ENCODE results near the gene ARID3B.

ARID3B gene

DNA sequence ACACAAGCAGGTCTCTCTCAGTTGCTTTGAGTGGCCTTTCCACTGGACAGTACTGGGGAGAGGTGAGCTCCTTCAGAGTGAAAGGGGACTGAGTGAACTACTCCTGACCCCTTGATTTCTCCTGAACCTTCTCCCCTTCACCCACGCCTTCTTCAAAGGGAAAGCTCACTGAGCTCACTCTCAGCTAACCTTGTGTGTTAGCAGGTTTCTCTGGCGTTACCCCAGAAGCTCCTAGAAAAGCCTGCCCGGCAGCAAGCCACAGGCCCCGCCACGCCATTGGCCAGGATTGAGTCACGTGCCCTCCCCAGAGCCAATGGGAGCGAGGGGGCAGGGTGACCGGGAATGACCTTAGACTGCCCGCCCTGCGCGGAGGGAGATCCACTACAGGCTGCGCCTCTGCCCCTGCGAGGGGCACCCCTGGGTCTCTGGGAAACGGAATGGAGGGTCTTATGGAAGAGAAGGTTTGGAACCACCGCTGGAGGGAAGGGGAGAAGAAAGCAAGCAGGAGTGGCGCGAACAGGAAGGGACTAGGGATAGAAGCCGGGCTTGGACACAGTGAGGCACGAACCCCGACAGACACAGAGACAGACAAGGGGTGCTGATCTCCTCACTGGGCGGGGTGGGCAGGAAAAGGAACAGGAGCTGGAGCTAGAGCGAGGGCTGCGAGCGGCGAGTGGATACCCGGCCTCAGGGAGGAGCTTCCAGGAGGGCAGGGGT lies 57.3 kb downstream of the ARID3B start:
- peaks cover 6% of the 10 kb centered on the region for H3K36me3 ChIP-seq (ENCODE audit: control insufficient read depth, insufficient read depth, low read length)
- peaks cover 11% of the 10 kb centered on the region for H3K4me1 ChIP-seq (ENCODE audit: control insufficient read depth, insufficient read depth, low read length)
- H3K4me3 ChIP-seq (ENCODE audit: low read length) = peak overlapping the region; percentile 100
- peak overlapping the region; percentile 99 for H3K9ac ChIP-seq (ENCODE audit: low read length)
- H3K27me3 ChIP-seq (ENCODE audit: control insufficient read depth, insufficient read depth, low read length) = no peaks in the 10 kb centered on the region
- peak overlapping the region; percentile 92 for H3K27ac ChIP-seq (ENCODE audit: low read depth, low read length)

DNA sequence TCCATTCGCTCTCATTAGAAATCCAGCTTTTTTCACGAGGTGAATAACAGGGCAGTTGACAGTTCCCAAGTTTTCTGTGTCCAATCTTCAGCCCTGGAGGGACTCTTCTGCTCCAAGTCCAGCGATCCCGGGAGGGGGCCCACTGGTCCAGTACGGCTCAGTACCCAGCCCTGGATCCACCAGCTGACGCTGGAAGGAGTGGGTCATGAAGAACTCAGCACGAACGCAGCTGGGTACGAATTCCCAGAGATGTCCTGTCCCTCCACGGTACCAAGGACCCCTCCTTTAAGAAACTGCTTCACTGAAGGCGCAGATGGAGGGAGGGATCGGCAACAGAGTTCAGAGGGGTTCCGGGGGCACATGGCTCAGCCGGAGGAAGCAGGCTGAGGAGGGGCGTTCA lies 58.1 kb downstream of the ARID3B start:
- Histone ChIP-seq H3K9ac (ENCODE audit: low read length) (peak overlapping the region; percentile 99), H3K27ac (ENCODE audit: low read depth, low read length) (peak overlapping the region; percentile 92), H3K27me3 (ENCODE audit: control insufficient read depth, insufficient read depth, low read length) (no peaks in the 10 kb centered on the region), H3K36me3 (ENCODE audit: control insufficient read depth, insufficient read depth, low read length) (peaks cover 5% of the 10 kb centered on the region), H3K4me3 (ENCODE audit: low read length) (peak overlapping the region; percentile 100), H3K4me1 (ENCODE audit: control insufficient read depth, insufficient read depth, low read length) (peaks cover 11% of the 10 kb centered on the region)

DNA sequence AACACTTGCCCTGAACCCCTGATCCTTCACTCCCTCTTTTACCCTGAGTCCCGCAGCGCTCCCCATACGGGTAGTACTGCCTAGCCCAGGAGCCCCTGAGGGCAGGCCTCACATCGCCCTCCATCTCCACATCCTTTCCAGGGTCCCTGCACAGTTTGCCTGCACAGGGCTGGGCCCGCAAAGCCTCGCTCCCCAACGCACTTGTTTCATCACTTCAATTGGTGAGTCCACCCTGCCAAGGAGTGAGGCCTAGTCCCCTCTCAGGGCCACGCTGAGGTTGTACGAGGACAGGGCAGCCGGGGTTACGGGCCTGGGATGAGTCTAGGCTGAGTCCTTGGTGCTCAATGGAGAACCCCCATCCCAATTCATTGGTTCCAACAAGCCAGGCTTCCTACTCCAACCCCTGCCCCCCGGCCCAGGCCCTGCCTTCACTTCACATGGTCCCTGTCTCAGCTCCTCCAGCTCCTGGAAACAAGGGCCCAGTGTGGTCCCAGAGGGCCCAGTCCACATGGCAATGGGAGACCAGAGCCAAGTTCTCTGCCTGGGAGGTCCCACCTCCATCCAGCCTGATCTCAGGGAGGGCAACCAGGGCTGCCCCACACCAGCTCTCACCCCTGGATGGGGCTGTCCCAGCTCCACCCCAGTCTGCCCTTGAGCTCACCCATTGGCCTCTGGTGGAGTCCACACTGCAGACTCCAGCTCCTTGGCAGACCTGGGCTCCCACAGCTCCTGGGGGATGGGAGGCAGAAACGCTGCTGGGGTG lies 62.2 kb downstream of the ARID3B start:
- H3K9ac ChIP-seq (ENCODE audit: low read length) = no peak overlapping the region
- no peaks in the 10 kb centered on the region for H3K36me3 ChIP-seq (ENCODE audit: control insufficient read depth, insufficient read depth, low read length)
- H3K4me1 ChIP-seq (ENCODE audit: control insufficient read depth, insufficient read depth, low read length) = peaks cover 8% of the 10 kb centered on the region
- no peaks in the 10 kb centered on the region for H3K27me3 ChIP-seq (ENCODE audit: control insufficient read depth, insufficient read depth, low read length)
- no peak overlapping the region for H3K27ac ChIP-seq (ENCODE audit: low read depth, low read length)
- H3K4me3 ChIP-seq (ENCODE audit: low read length) = no peak overlapping the region

DNA sequence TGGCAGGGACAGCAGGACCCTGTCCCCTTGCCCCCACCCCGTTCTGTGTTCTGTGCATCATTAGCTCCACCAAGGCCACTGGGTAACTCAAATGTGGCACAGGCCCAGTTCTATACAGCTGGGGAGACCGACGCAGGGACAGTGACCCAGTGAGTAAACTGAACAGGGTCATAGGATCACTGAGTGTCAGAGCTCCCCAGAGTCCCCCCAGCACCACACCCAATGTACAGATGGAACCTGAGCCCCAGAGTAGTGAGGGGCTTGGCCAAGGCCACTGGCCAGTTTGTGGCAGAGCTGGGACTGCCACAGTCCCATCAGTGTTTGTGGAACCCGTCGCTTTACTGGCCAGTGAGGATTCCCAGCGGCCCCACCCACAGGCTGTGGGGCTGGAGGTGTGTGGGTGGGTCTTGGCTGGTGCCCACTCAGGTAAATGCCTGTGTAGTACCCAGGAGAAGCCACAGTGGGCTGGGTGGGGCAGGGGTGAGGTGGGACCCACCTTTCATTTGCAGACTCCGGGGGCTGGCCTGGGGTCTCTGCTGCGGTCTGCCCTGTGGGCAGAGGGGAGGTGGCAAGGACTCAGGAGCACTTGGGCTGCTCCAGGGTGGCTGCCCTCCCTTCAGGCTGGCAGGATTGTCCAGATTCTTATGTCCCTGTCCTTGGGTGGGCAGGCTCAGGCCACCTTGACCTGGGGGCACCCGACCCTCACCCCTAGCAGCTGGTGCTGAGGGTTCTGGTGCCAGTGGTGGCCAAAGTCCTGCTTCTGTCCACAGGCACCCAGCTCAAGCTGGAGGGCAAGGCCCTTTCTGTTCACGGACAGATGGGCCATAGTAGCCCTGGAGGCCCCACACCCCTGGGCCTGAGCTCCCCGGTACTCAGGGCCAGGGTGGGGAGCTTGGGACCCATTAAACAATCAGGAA lies 63.0 kb downstream of the ARID3B start:
- Histone ChIP-seq H3K27ac (ENCODE audit: low read depth, low read length) (no peak overlapping the region), H3K36me3 (ENCODE audit: control insufficient read depth, insufficient read depth, low read length) (no peaks in the 10 kb centered on the region), H3K4me3 (ENCODE audit: low read length) (no peak overlapping the region), H3K27me3 (ENCODE audit: control insufficient read depth, insufficient read depth, low read length) (no peaks in the 10 kb centered on the region), H3K4me1 (ENCODE audit: control insufficient read depth, insufficient read depth, low read length) (peaks cover 8% of the 10 kb centered on the region), H3K9ac (ENCODE audit: low read length) (no peak overlapping the region)

DNA sequence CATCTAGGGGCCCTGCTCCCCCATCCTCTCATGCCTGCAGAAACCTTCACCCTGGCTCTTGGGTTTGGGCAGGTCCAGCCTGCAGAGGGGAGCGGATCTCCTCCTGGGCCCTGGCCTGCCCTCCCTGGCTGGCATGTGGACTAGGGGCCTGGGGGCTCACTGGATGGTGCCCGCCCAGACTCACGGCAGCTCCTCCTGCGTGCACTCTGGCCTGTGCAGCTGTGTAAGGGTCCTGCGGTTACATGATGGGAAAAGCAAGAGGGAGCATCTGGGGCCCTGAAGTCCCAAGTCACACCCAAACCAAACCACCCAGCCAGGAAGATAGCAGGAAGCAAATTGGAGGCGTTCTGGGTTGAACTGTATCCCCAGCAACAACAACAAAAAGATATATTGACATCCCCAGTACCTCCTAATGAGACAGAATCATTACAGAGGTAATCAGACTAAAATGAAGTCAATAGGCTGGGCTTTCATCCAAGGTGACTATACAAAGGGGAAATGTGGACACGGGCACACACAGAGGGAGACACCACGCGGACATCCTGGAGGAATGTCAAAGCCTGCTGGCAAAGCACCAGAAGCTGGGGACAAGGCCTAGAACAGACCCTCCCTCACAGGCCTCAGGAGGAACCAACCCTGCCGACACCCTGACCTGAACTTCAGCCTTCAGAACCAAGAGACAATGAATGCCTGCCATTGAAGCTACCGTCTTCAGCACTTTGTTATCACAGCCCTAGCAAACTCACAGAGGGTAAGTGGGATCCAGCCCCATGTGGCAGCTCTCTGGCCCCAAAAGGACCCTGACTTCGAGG lies 64.2 kb downstream of the ARID3B start:
- Histone ChIP-seq H3K27me3 (ENCODE audit: control insufficient read depth, insufficient read depth, low read length) (no peaks in the 10 kb centered on the region), H3K4me3 (ENCODE audit: low read length) (no peak overlapping the region), H3K9ac (ENCODE audit: low read length) (no peak overlapping the region), H3K36me3 (ENCODE audit: control insufficient read depth, insufficient read depth, low read length) (no peaks in the 10 kb centered on the region), H3K4me1 (ENCODE audit: control insufficient read depth, insufficient read depth, low read length) (no peaks in the 10 kb centered on the region), H3K27ac (ENCODE audit: low read depth, low read length) (no peak overlapping the region)

DNA sequence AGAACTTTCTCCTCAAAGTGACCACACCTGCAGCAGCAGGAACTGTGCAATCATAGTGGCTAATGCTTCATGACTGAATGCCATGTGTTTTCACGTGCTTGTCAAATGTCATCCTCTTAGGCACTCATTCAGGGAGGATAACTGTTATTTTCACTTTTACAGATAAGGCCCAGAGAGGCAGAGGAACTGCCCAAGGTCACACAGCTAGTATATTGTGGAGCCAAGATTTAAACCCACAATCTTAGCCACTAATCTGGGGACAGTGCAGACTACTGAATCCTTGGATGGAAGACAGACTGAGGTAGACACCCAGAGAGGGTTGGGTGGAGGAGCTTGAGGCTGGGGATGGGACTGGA lies 64.8 kb downstream of the ARID3B start:
- Histone ChIP-seq H3K36me3 (ENCODE audit: control insufficient read depth, insufficient read depth, low read length) (no peaks in the 10 kb centered on the region), H3K4me1 (ENCODE audit: control insufficient read depth, insufficient read depth, low read length) (no peaks in the 10 kb centered on the region), H3K27me3 (ENCODE audit: control insufficient read depth, insufficient read depth, low read length) (no peaks in the 10 kb centered on the region), H3K27ac (ENCODE audit: low read depth, low read length) (no peak overlapping the region), H3K9ac (ENCODE audit: low read length) (no peak overlapping the region), H3K4me3 (ENCODE audit: low read length) (no peak overlapping the region)

DNA sequence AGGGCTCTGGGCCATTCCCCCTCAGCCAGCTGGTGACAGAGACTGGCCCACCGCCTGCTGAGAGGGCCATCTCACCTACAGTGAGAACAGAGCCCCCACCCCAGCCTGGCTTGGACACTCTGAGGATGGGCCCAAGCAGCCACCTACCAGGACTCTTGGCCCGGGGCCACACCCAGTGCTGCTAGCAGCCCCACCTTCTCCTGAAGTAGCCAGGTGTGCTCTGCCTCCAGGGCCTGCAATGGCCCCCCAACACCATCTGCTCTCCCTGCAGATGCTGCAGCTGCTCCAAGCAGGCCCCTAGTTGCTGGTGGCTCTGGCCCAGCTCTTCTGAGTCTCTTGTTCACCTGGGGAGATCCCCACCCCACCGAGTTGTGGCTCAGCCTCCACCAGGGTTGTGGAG lies 67.8 kb downstream of the ARID3B start:
- no peaks in the 10 kb centered on the region for H3K36me3 ChIP-seq (ENCODE audit: control insufficient read depth, insufficient read depth, low read length)
- H3K4me1 ChIP-seq (ENCODE audit: control insufficient read depth, insufficient read depth, low read length) = no peaks in the 10 kb centered on the region

DNA sequence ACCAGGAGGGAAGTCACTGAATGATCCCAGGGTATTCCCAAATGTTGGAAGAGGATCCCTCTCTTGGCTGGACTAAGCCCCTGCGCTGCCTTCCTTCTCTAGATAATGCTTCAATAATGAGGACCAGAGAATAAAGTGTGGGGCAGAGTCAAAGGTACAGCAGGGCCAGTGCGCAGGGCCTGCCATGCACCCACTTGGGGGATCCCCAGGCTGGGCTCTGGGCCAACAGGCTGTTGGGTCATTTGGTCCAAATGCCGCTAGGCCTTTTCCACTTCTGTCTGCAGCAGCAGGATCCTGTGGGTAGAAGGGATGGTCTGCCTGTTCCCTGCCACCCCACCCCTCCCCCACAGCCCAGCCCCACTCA lies 68.9 kb downstream of the ARID3B start:
- H3K9ac ChIP-seq (ENCODE audit: low read length) = no peak overlapping the region
- H3K36me3 ChIP-seq (ENCODE audit: control insufficient read depth, insufficient read depth, low read length) = no peaks in the 10 kb centered on the region
- no peak overlapping the region for H3K4me3 ChIP-seq (ENCODE audit: low read length)
- H3K4me1 ChIP-seq (ENCODE audit: control insufficient read depth, insufficient read depth, low read length) = no peaks in the 10 kb centered on the region
- no peak overlapping the region for H3K27ac ChIP-seq (ENCODE audit: low read depth, low read length)
- H3K27me3 ChIP-seq (ENCODE audit: control insufficient read depth, insufficient read depth, low read length) = no peaks in the 10 kb centered on the region

More for the DNA sequence above, 67.8 kb downstream of the ARID3B start:
- Histone ChIP-seq H3K27me3 (ENCODE audit: control insufficient read depth, insufficient read depth, low read length) (no peaks in the 10 kb centered on the region), H3K27ac (ENCODE audit: low read depth, low read length) (no peak overlapping the region), H3K4me3 (ENCODE audit: low read length) (no peak overlapping the region), H3K9ac (ENCODE audit: low read length) (no peak overlapping the region)

DNA sequence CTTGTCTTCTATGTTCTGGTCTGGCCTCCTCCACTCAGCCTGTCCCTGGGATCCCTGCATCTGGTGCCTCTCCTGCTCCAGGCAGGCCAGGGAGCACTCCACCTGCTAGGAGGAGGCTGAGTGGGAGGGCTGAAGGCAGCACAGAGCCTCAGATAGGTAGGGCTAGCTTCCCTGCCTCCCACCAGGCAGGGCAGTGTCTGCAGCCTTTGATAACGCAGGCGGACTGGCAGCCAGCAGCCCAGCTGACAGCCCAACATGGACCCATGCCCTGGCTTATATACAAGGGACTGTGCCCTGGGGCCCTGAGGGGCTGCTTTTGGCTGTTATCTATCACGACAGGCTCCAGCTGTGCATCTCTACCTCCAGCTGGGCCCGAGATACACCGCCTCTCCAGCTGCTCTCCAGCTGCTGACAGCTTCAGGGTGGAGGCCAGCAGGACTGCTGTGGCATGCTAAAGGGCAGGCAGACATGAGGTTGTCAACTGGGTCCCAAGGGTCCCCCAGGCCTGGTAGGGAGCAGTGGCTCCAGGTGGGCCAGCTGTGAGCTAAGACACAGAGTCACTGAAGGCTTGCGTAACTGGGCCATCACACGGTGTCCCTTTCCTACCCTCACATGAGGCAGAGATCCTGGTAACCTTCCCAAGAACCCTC lies 69.4 kb downstream of the ARID3B start:
- Histone ChIP-seq H3K9ac (ENCODE audit: low read length) (no peak overlapping the region), H3K36me3 (ENCODE audit: control insufficient read depth, insufficient read depth, low read length) (no peaks in the 10 kb centered on the region), H3K27ac (ENCODE audit: low read depth, low read length) (no peak overlapping the region), H3K4me1 (ENCODE audit: control insufficient read depth, insufficient read depth, low read length) (no peaks in the 10 kb centered on the region), H3K27me3 (ENCODE audit: control insufficient read depth, insufficient read depth, low read length) (no peaks in the 10 kb centered on the region), H3K4me3 (ENCODE audit: low read length) (no peak overlapping the region)

DNA sequence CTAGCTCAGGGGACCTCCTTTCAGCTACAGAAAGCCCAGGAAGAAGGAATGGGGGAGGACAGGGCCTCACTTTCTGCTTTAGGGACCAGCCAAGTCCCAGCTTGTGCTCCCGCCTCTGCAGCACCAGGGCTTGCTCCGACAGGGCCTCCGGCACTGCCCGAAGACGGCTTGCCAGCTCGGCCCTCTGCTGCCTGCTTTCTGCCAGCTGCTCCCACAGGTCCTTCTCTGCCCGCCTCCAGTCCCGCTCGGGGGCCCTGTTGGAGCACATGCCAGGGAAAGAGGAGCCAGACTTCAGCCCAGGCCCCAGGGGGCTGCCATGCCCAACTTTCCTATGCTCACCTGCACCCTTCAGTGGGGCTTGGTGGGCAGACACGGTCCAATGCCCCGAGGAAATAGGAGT lies 70.3 kb downstream of the ARID3B start:
- H3K4me1 ChIP-seq (ENCODE audit: control insufficient read depth, insufficient read depth, low read length) = no peaks in the 10 kb centered on the region
- no peaks in the 10 kb centered on the region for H3K27me3 ChIP-seq (ENCODE audit: control insufficient read depth, insufficient read depth, low read length)
- H3K9ac ChIP-seq (ENCODE audit: low read length) = no peak overlapping the region
- H3K27ac ChIP-seq (ENCODE audit: low read depth, low read length) = no peak overlapping the region
- no peaks in the 10 kb centered on the region for H3K36me3 ChIP-seq (ENCODE audit: control insufficient read depth, insufficient read depth, low read length)
- no peak overlapping the region for H3K4me3 ChIP-seq (ENCODE audit: low read length)

DNA sequence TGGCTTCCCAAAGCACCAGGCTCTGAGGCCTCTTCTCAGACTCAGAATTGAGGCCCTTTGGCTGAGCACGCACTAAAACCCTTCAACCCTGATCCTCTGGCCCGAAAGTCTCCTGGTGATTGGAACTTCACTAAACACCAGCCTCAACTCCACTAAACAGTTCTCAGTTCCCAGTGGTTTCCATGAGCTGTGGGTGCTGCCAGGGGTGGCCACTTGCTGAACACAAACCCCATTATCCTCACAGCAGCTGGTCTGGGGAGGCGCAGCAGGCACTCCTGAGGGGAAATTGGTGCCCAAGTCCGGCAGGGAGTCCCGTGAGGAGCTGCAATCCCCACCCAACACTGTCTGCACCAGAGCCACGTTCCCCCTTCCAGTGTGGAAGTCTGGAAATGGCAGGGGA lies 70.8 kb downstream of the ARID3B start:
- Histone ChIP-seq H3K9ac (ENCODE audit: low read length) (no peak overlapping the region), H3K27ac (ENCODE audit: low read depth, low read length) (no peak overlapping the region), H3K36me3 (ENCODE audit: control insufficient read depth, insufficient read depth, low read length) (no peaks in the 10 kb centered on the region), H3K4me1 (ENCODE audit: control insufficient read depth, insufficient read depth, low read length) (peaks cover 4% of the 10 kb centered on the region), H3K4me3 (ENCODE audit: low read length) (no peak overlapping the region), H3K27me3 (ENCODE audit: control insufficient read depth, insufficient read depth, low read length) (no peaks in the 10 kb centered on the region)

Data from rectal smooth muscle tissue (tissue), 1 donor.